SK-N-SH (cell line): ENCODE results near the gene SPEF2. TPM values are rescaled to one million over a fixed set of nuclear protein-coding genes. Genes with fewer than 3 reads are reported as not detected.

Experiments
- CTCF ChIA-PET: fragments of 300-600, 350-600 bp; formaldehyde crosslinking; extraction: SDS; loops from one replicate; lab custom pipeline; 2021; lab: Yijun Ruan, JAX
- POLR2A ChIA-PET: fragments of 350-600 bp; sonication (Branson Sonifier 250); formaldehyde crosslinking; extraction: SDS; loops from one replicate; lab custom pipeline; 2020; ENCODE audit warnings: antibody characterized with exemption, inconsistent platforms; lab: Yijun Ruan, JAX
- DNase-seq: peaks from one replicate; pipeline ENCODE4 v3.0.0; 2012
- H2AFZ ChIP-seq: fragments of 200-600 bp; sonication (generic); 2 replicates; pipeline ENCODE4 v1.8.1; 2016; ENCODE audit warnings: antibody characterized with exemption, mild to moderate bottlenecking, low read depth
- H3F3A ChIP-seq: fragments of 200-600 bp; sonication (generic); replicated peaks from 2 replicates; pipeline ENCODE3; 2016; ENCODE audit warnings: antibody characterized with exemption, mild to moderate bottlenecking; ENCODE audit not compliant: insufficient read depth
- H3K27ac ChIP-seq, 2 experiments: fragments of 200-500 bp in 1 of 2; fragments of 200-600 bp in 1 of 2; sonication (Bioruptor generic) in 1 of 2; sonication (generic), shearing (Covaris generic) in 1 of 2; 2 replicates each; pipeline versions ENCODE4 v1.5.1 to v1.6.1; 2014 to 2016; ENCODE audit warnings: low read depth in 2 of 2, inconsistent platforms in 1 of 2, low read length in 1 of 2, mild to moderate bottlenecking in 1 of 2, mixed read lengths in 1 of 2
- H3K27me3 ChIP-seq: fragments of 200-600 bp; sonication (generic), shearing (Covaris generic); 2 replicates; pipeline ENCODE4 v1.6.1; 2016; ENCODE audit warnings: mixed run types; ENCODE audit not compliant: insufficient read depth
- H3K36me3 ChIP-seq, 2 experiments: fragments of 200-500 bp in 1 of 2; fragments of 200-600 bp in 1 of 2; sonication (Bioruptor generic) in 1 of 2; sonication (generic) in 1 of 2; replicated peaks in 1 of 2; 2 replicates each; pipeline versions ENCODE3 to v1.5.1; 2014 to 2016; ENCODE audit warnings: low read length in 1 of 2, mild to moderate bottlenecking in 1 of 2; ENCODE audit not compliant: insufficient read depth in 2 of 2, control insufficient read depth in 1 of 2
- H3K4me1 ChIP-seq, 2 experiments: fragments of 200-500 bp in 1 of 2; fragments of 200-600 bp in 1 of 2; sonication (Bioruptor generic) in 1 of 2; sonication (generic), shearing (Covaris generic) in 1 of 2; 2 replicates each; pipeline versions ENCODE4 v1.5.1 to v1.6.1; 2014 to 2016; ENCODE audit warnings: low read depth in 1 of 2, low read length in 1 of 2, mixed run types in 1 of 2; ENCODE audit not compliant: insufficient read depth in 2 of 2, control insufficient read depth in 1 of 2
- H3K4me2 ChIP-seq: fragments of 200-600 bp; sonication (generic), shearing (Covaris generic); 2 replicates; pipeline ENCODE4 v1.6.1; 2017; ENCODE audit warnings: mixed run types
- H3K4me3 ChIP-seq, 2 experiments: fragments of 200-500 bp in 1 of 2; fragments of 200-600 bp in 1 of 2; sonication (Bioruptor generic) in 1 of 2; sonication (generic), shearing (Covaris generic) in 1 of 2; 2 replicates each; pipeline versions ENCODE4 v1.5.1 to v1.8.1; 2014 to 2016; ENCODE audit warnings: low read depth in 2 of 2, inconsistent platforms in 1 of 2, low read length in 1 of 2, mild to moderate bottlenecking in 1 of 2, mixed read lengths in 1 of 2, moderate library complexity in 1 of 2
- H3K79me2 ChIP-seq: fragments of 200-600 bp; sonication (generic); 2 replicates; pipeline ENCODE4 v1.8.1; 2017; ENCODE audit warnings: mild to moderate bottlenecking; ENCODE audit not compliant: insufficient read depth
- H3K9ac ChIP-seq: fragments of 200-600 bp; sonication (generic); 2 replicates; pipeline ENCODE4 v1.6.1; 2017; ENCODE audit warnings: mixed run types
- H3K9me2 ChIP-seq: fragments of 200-600 bp; sonication (generic); 2 replicates; pipeline ENCODE4 v1.6.1; 2017; ENCODE audit warnings: mixed run types
- H3K9me3 ChIP-seq: fragments of 200-600 bp; sonication (generic); 2 replicates; pipeline ENCODE4 v1.6.1; 2017; ENCODE audit warnings: mixed run types, mild to moderate bottlenecking, moderate library complexity
- H4K20me1 ChIP-seq: fragments of 200-600 bp; sonication (generic); 2 replicates; pipeline ENCODE4 v1.6.1; 2017; ENCODE audit warnings: mild to moderate bottlenecking, mixed run types; ENCODE audit not compliant: insufficient read depth
- CHD2 ChIP-seq: fragments of 150-350 bp; IDR thresholded peaks from 2 replicates; pipeline ENCODE4 v1.6.1; 2018; ENCODE audit warnings: low read length; ENCODE audit not compliant: partially characterized antibody
- EP300 ChIP-seq, 2 experiments: IDR thresholded peaks; 2 replicates each; pipeline versions ENCODE4 v1.4.0 to v1.6.1; 2012; ENCODE audit warnings: borderline replicate concordance in 1 of 2, low read depth in 1 of 2, low read length in 1 of 2
- FOSL2 ChIP-seq: IDR thresholded peaks from 2 replicates; pipeline ENCODE4 v1.4.0; 2012; ENCODE audit warnings: low read depth, mild to moderate bottlenecking, moderate library complexity, borderline replicate concordance
- FOXJ3 ChIP-seq: sonication (generic); formaldehyde crosslinking; IDR thresholded peaks from 2 replicates; pipeline ENCODE4 v1.5.1; 2020; ENCODE audit warnings: mild to moderate bottlenecking, missing genetic modification reagents
- IRF3 ChIP-seq: fragments of 150-350 bp; IDR thresholded peaks from 2 replicates; pipeline ENCODE4 v1.6.1; 2016; ENCODE audit warnings: mild to moderate bottlenecking, low read depth, low read length
- MEF2A ChIP-seq: IDR thresholded peaks from 2 replicates; pipeline ENCODE4 v1.4.0; 2012; ENCODE audit warnings: low read depth, borderline replicate concordance
- MXI1 ChIP-seq: IDR thresholded peaks from 2 replicates; pipeline ENCODE4 v1.6.1; 2012; ENCODE audit warnings: mild to moderate bottlenecking, low read depth, low read length, improper control_type of control experiment
- POLR2AphosphoS5 ChIP-seq: IDR thresholded peaks from 2 replicates; pipeline ENCODE4 v1.6.1; 2012; ENCODE audit warnings: low read depth, low read length
- RAD21 ChIP-seq: IDR thresholded peaks from 2 replicates; pipeline ENCODE4 v1.6.1; 2012; ENCODE audit warnings: mild to moderate bottlenecking, low read length
- REST ChIP-seq: IDR thresholded peaks from 2 replicates; pipeline ENCODE4 v1.6.1; 2012; ENCODE audit warnings: mild to moderate bottlenecking, low read depth, low read length, moderate library complexity
- RFX5 ChIP-seq: IDR thresholded peaks from 2 replicates; pipeline ENCODE4 v1.6.1; 2012; ENCODE audit warnings: mild to moderate bottlenecking, improper control_type of control experiment, low read length
- SIN3A ChIP-seq: IDR thresholded peaks from 2 replicates; pipeline ENCODE4 v1.6.1; 2012; ENCODE audit warnings: low read depth, mild to moderate bottlenecking, low read length, moderate library complexity, borderline replicate concordance
- TAF1 ChIP-seq: IDR thresholded peaks from 2 replicates; pipeline ENCODE4 v1.6.1; 2012; ENCODE audit warnings: low read depth, mild to moderate bottlenecking, low read length, moderate library complexity, borderline replicate concordance
- TCF12 ChIP-seq: IDR thresholded peaks from 2 replicates; pipeline ENCODE4 v1.4.0; 2012
- USF1 ChIP-seq: IDR thresholded peaks from 2 replicates; pipeline ENCODE4 v1.4.0; 2012; ENCODE audit warnings: low read depth, borderline replicate concordance
- USF2 ChIP-seq: fragments of 150-350 bp; IDR thresholded peaks from 2 replicates; pipeline ENCODE4 v1.6.1; 2017; ENCODE audit warnings: antibody characterized with exemption, low read length, low read depth, borderline replicate concordance
- WGBS: methylation state at CpG from one replicate; pipeline ENCODE4 v1.1.6; 2017; ENCODE audit warnings: low lambda C conversion rate; 5-methylcytosine and 5-hydroxymethylcytosine counted together
- polyA plus RNA-seq, 3 experiments: library from polyadenylated mRNA; depleted of rRNA; stranded (reverse); fragments of >200 nt; gene quantifications; 2 replicates each; pipeline ENCODE4 v1.2.3, GENCODE V29; 2012

The SPEF2 gene
- polyA plus RNA-seq, 1 of the 3 experiments (the other 2 are of a cell fraction), result 1.6 TPM

GRCh38 chr5:35828082-35828598, 210.5 kb downstream of the SPEF2 start (continued):
- TF ChIP-seq RFX5 (no peak), CHD2 (no peak), USF1 (no peak), TAF1 (no peak)

- H4K20me1 ChIP-seq, result no peaks in the 10 kb centered on the region
- DNase-seq, result no peak
- ChIA-PET CTCF (interaction anchor here (0.7 kb wide), 1 partner anchor 284 kb away, joined by 3 read pairs; no protein-coding TSS in a partner anchor), POLR2A (no interaction called here)
- no peak overlapping the region for H3K4me3 ChIP-seq
- H3K27me3 ChIP-seq, result no peaks in the 10 kb centered on the region
- H3K79me2 ChIP-seq, result no peaks in the 10 kb centered on the region
- no peaks in the 10 kb centered on the region; a peak in 1 of 4 replicates for H3K4me1 ChIP-seq
- no peaks in the 10 kb centered on the region for H3K9me3 ChIP-seq
- H3K36me3 ChIP-seq, result no peaks in the 10 kb centered on the region
- WGBS, result 58% methylated on average over 4 of the region's 4 CpGs
- H2AFZ ChIP-seq, result no peak overlapping the region
- TF ChIP-seq FOSL2 (no peak), USF2 (no peak), TCF12 (no peak), MEF2A (no peak), POLR2AphosphoS5 (no peak), SIN3A (no peak), IRF3 (no peak), TAF1 (no peak), RAD21 (no peak)
- H3K4me2 ChIP-seq, result no peak overlapping the region
- H3K9ac ChIP-seq, result no peak overlapping the region
- no peaks in the 10 kb centered on the region; the same call in 1 of the 2 replicates for H3K9me2 ChIP-seq
- no peak overlapping the region for H3K27ac ChIP-seq
- H3F3A ChIP-seq, result no peaks in the 10 kb centered on the region
These were observed 212.9 kb downstream of the SPEF2 start for GRCh38 chr5:35830587-35830986.

GRCh38 chr5:35832762-35833161, 215.1 kb downstream of the SPEF2 start:
- no peak for DNase-seq
- H2AFZ ChIP-seq, result no peak overlapping the region
- H3K79me2 ChIP-seq, result no peaks in the 10 kb centered on the region
- no peaks in the 10 kb centered on the region for H3K9me3 ChIP-seq
- H4K20me1 ChIP-seq, result no peaks in the 10 kb centered on the region
- WGBS, result 29% methylated on average over 2 of the region's 2 CpGs
- H3K36me3 ChIP-seq, result no peaks in the 10 kb centered on the region
- no peaks in the 10 kb centered on the region for H3K27me3 ChIP-seq
- TF ChIP-seq REST, result no peak
- TF ChIP-seq EP300 (IDR thresholded peaks at IDR 0.05; ENCODE audit: borderline replicate concordance in 1 of 2, low read depth in 1 of 2, low read length in 1 of 2), result no peak
- TF ChIP-seq FOXJ3 (CRISPR knock-in tag), result no peak
- TF ChIP-seq MXI1, result no peak
- TF ChIP-seq SIN3A, result no peak
- no peak overlapping the region for H3K4me3 ChIP-seq
- H3F3A ChIP-seq, result no peaks in the 10 kb centered on the region
- no peaks in the 10 kb centered on the region; a peak in 1 of 4 replicates for H3K4me1 ChIP-seq
- no peak overlapping the region for H3K4me2 ChIP-seq
- CTCF ChIA-PET, result interaction anchor here (1.0 kb wide), 1 partner anchor 18 kb away, joined by 4 read pairs; no protein-coding TSS in a partner anchor
- H3K9me2 ChIP-seq, result no peaks in the 10 kb centered on the region; the same call in 1 of the 2 replicates
- H3K27ac ChIP-seq, result no peak overlapping the region
- POLR2A ChIA-PET, result no interaction called here
- H3K9ac ChIP-seq, result no peak overlapping the region
